Chondrocyte (in vitro differentiated cells): ENCODE results near the gene VIM. TPM values are rescaled to one million over a fixed set of nuclear protein-coding genes. Genes with fewer than 3 reads are reported as not detected.

Experiments used
- DNase-seq: peaks from one replicate; pipeline ENCODE4 v3.0.0; 2021; ENCODE audit warnings: mixed read lengths, low spot score
- H3K27ac Mint-ChIP-seq: one replicate; pipeline ENCODE4 v1.8.0; 2021; ENCODE audit warnings: mild to moderate bottlenecking, moderate library complexity, mixed read lengths; ENCODE audit not compliant: unreplicated experiment
- H3K27me3 Mint-ChIP-seq: 2 replicates; pipeline ENCODE4 v1.8.0; 2021; ENCODE audit warnings: low read depth, mixed read lengths
- H3K36me3 Mint-ChIP-seq: 2 replicates; pipeline ENCODE4 v1.8.0; 2021; ENCODE audit warnings: low read depth, mixed read lengths
- H3K4me1 Mint-ChIP-seq: 2 replicates; pipeline ENCODE4 v1.8.0; 2021; ENCODE audit warnings: low read depth, mild to moderate bottlenecking, mixed read lengths
- H3K4me3 Mint-ChIP-seq: one replicate; pipeline ENCODE4 v1.8.0; 2021; ENCODE audit warnings: mild to moderate bottlenecking, moderate library complexity, mixed read lengths; ENCODE audit not compliant: unreplicated experiment
- H3K9me3 Mint-ChIP-seq: 2 replicates; pipeline ENCODE4 v1.8.0; 2021; ENCODE audit warnings: low read depth, mixed read lengths
- CTCF ChIP-seq: fragments of 200-600 bp; sonication (generic); IDR thresholded peaks from 2 replicates; pipeline ENCODE4 v1.5.0; 2021; ENCODE audit warnings: antibody characterized with exemption, mild to moderate bottlenecking, moderate library complexity
- total RNA-seq: library from RNA; stranded (reverse); gene quantifications from 3 replicates; pipeline ENCODE4 v1.2.1, GENCODE V29; 2021

VIM gene
- total RNA-seq, 1 donor from 2014 or later, result 4,580 TPM

- H3K27me3 Mint-ChIP-seq, result peaks cover 49% of the 10 kb centered on the region
These were observed 58.8 kb downstream of the VIM start for GRCh38 chr10:17286562-17287550.

More at GRCh38 chr10:17286562-17287550, 58.8 kb downstream of the VIM start:
- H3K4me3 Mint-ChIP-seq, result no peak overlapping the region
- no peak for TF ChIP-seq CTCF
- H3K27ac Mint-ChIP-seq, result no peak overlapping the region
- peaks cover 4% of the 10 kb centered on the region for H3K36me3 Mint-ChIP-seq
- H3K9me3 Mint-ChIP-seq, result peaks cover 7% of the 10 kb centered on the region
- H3K4me1 Mint-ChIP-seq, result no peaks in the 10 kb centered on the region
- no peak for DNase-seq

Other genes with a start within 250 kb of the VIM start
- gene CUBN, start 98.4 kb upstream of the VIM start, total RNA-seq, result 0.89 to 1.0 TPM (median 0.92 TPM) in 3 replicates
- 3.1 to 6.4 TPM (median 4.7 TPM) in 3 replicates for gene TRDMT1, start 26.6 kb upstream of the VIM start, total RNA-seq
- 0.24 TPM in 1 of 3 replicates, not detected in the others for gene ST8SIA6, start 226.4 kb downstream of the VIM start, total RNA-seq